Hematopoietic multipotent progenitor cell treated with erythropoietin and hydrocortisone succinate and interleukin-3 and kit ligand, for 17 days (in vitro differentiated cells): ENCODE data around the gene SREBF2.
"Not testable (repeated sequence)": the region's sequence is repeated elsewhere in the genome, so short reads cannot be mapped to it uniquely, and the experiment has no call there.

Experiments
- DNase-seq: peaks from one replicate; pipeline ENCODE4 v3.0.0-alpha.2; 2015; ENCODE audit warnings: low spot score

Gene SREBF2

GRCh38 chr22:41821471-41822316, 11.2 kb upstream of the SREBF2 start:
- DNase-seq = no peak

GRCh38 chr22:41822317-41823057, 10.4 kb upstream of the SREBF2 start:
- peak; percentile 78 for DNase-seq

GRCh38 chr22:41823797-41824196, 9.1 kb upstream of the SREBF2 start:
- DNase-seq = no peak

- no peak for DNase-seq
Observed at GRCh38 chr22:41825376-41825775, 7.5 kb upstream of the SREBF2 start.

GRCh38 chr22:41826021-41826420, 6.9 kb upstream of the SREBF2 start:
- no peak for DNase-seq

- no peak for DNase-seq
Observed at GRCh38 chr22:41826430-41827383, 6.2 kb upstream of the SREBF2 start.

- no peak for DNase-seq
Observed at GRCh38 chr22:41827671-41828070, 5.2 kb upstream of the SREBF2 start.

GRCh38 chr22:41828516-41828915, 4.4 kb upstream of the SREBF2 start:
- DNase-seq = no peak

- peak; percentile 21 for DNase-seq
Observed at GRCh38 chr22:41830174-41830573, 2.7 kb upstream of the SREBF2 start.

- peak; percentile 40 for DNase-seq
Observed at GRCh38 chr22:41831383-41831782, 1.5 kb upstream of the SREBF2 start.

GRCh38 chr22:41831828-41832552, 915 bp upstream of the SREBF2 start:
- DNase-seq = no peak

- DNase-seq = peak; percentile 63
Observed at GRCh38 chr22:41833369-41834004, 582 bp downstream of the SREBF2 start.

- peak; percentile 35 for DNase-seq
Observed at GRCh38 chr22:41834005-41834944, 1.4 kb downstream of the SREBF2 start.

- DNase-seq = not testable (repeated sequence)
Observed at GRCh38 chr22:41835462-41835861, 2.6 kb downstream of the SREBF2 start.

- no peak for DNase-seq
Observed at GRCh38 chr22:41836551-41836950, 3.6 kb downstream of the SREBF2 start.

- no peak for DNase-seq
Observed at GRCh38 chr22:41838842-41839618, 6.1 kb downstream of the SREBF2 start.

GRCh38 chr22:41840216-41840615, 7.3 kb downstream of the SREBF2 start:
- no peak for DNase-seq

- no peak for DNase-seq
Observed at GRCh38 chr22:41841085-41841712, 8.3 kb downstream of the SREBF2 start.
